Fibroblast of pulmonary artery (primary cell): ENCODE results near the gene FITM2.
"Not testable (repeated sequence)": the region's sequence is repeated elsewhere in the genome, so short reads cannot be mapped to it uniquely, and the experiment has no call there.

Experiments
- DNase-seq: peaks from one replicate; pipeline ENCODE4 v3.0.0-alpha.2; 2010; ENCODE audit warnings: low read depth
- H3K4me3 ChIP-seq: replicated peaks from 2 replicates; pipeline ENCODE4 v1.5.1; 2011; ENCODE audit warnings: low read depth, mild to moderate bottlenecking, control low read depth, low read length, moderate library complexity
- TF ChIP-seq, protein P1 (sequence below): IDR thresholded peaks from 2 replicates; pipeline ENCODE4 v1.5.1; 2011; ENCODE audit warnings: mild to moderate bottlenecking, control low read depth, low read length, inconsistent platforms; ENCODE audit errors: missing control alignments

FITM2 gene

DNA sequence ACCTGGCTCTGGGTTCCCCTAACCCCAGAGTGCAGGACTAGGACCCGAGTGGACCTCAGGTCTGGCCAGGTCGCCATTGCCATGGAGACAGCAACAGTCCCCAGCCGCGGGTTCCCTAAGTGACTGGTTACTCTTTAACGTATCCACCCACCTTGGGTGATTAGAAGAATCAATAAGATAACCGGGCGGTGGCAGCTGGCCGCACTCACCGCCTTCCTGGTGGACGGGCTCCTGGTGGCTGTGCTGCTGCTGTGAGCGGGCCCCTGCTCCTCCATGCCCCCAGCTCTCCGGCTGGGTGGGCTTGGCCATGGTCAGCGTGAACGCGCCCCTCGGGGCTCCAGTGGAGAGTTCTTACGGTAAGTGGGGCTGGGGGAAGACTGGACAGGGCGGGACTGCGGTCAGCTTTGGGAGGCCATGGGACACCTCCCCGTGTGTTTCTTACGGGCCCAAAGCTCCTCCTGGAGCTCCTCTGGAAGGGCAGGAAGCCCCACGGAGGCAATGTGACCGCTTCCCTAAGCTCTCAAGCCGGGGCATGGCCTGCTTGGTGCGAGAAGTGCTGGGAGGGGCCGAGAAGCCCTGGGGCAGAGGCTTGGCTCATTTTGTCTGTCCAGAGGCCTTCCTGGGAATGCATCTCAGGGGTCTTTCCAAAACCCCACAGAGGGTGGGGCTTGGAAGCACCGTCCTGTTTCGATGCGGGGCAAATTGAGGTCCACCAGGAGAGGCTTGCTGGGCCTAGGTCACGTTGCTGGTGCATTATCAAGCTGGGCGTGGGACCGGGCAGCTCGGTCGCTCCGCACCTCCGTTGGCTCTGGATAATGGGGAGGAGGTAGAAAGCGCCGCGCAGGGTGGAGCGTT lies 44.7 kb upstream of the FITM2 start, which contains the start of gene HNF4A:
TSS of gene HNF4A (plus strand) at position 202 of the 855 bp plus-strand sequence. CDS start at position 308, 106 bp downstream.
- TF ChIP-seq, protein P1, sequence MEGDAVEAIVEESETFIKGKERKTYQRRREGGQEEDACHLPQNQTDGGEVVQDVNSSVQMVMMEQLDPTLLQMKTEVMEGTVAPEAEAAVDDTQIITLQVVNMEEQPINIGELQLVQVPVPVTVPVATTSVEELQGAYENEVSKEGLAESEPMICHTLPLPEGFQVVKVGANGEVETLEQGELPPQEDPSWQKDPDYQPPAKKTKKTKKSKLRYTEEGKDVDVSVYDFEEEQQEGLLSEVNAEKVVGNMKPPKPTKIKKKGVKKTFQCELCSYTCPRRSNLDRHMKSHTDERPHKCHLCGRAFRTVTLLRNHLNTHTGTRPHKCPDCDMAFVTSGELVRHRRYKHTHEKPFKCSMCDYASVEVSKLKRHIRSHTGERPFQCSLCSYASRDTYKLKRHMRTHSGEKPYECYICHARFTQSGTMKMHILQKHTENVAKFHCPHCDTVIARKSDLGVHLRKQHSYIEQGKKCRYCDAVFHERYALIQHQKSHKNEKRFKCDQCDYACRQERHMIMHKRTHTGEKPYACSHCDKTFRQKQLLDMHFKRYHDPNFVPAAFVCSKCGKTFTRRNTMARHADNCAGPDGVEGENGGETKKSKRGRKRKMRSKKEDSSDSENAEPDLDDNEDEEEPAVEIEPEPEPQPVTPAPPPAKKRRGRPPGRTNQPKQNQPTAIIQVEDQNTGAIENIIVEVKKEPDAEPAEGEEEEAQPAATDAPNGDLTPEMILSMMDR, result no peak
- no peak for DNase-seq
- H3K4me3 ChIP-seq, result no peak within 1 kb of the TSS

DNA sequence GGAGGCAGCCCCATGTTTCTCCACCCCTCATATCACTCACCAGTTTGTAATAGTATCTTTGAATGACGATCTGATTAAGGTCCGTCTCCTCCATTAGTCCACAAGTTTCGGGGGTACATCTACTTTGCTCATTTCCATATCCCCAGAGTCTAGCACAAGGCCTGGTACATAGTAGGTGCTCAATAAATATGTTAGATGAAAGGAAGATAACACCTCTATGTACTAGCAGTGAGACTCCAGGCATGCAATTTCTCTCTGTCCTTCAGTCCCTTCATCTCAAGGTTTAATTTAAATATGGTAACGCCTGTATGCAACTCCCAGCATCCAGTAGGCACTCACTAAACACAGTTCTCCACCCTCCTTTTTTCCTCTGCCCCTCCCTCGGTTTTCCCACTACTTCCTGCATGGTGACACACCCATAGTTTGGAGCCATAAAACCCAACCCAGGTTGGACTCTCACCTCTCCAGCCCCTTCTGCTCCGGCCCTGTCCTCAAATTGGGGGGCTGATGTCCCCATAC lies 44.0 kb upstream of the FITM2 start:
- DNase-seq, result no peak
- TF ChIP-seq, protein P1, result no peak
- H3K4me3 ChIP-seq, result no peak overlapping the region

DNA sequence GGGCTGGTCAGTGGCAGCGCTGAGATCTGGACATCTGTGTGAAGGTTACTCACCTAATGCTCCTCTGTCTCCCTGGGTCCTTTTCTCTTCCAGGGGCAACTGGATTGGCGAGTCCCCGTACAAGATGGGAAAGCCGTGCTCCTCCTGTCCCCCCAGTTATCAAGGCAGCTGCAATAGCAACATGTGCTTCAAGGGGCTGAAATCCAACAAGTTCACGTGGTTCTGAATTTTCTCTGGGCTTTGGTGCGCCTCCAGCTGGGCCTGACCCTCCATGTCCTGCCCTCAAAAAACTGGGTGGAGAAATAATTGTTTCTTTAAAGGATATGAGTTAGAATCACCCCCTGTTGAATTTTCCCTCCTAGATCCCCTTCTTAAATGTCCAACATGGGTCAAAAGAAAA lies 39.6 kb upstream of the FITM2 start:
- TF ChIP-seq, protein P1, result no peak
- no peak for DNase-seq
- no peak overlapping the region for H3K4me3 ChIP-seq

DNA sequence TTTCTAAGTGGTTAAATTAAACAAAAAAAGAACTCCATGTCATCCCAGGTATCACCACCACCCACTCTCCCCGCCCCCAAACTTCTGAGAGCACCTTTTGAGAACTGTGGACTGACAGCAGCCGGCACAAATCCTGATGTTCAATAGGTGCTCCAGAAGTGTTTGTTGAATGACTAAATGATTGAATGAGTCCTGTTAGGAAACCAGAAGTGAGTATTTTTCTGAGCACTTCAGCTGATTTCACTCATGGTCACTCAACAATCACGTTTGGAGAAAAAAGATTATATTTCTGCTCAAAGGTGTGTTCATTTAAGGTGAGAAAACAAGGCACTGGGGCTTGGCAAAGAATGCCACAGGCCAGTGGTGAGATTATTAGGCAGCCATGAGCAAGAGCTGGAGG lies 38.3 kb upstream of the FITM2 start:
- TF ChIP-seq, protein P1, result no peak
- DNase-seq, result no peak
- no peak overlapping the region for H3K4me3 ChIP-seq

DNA sequence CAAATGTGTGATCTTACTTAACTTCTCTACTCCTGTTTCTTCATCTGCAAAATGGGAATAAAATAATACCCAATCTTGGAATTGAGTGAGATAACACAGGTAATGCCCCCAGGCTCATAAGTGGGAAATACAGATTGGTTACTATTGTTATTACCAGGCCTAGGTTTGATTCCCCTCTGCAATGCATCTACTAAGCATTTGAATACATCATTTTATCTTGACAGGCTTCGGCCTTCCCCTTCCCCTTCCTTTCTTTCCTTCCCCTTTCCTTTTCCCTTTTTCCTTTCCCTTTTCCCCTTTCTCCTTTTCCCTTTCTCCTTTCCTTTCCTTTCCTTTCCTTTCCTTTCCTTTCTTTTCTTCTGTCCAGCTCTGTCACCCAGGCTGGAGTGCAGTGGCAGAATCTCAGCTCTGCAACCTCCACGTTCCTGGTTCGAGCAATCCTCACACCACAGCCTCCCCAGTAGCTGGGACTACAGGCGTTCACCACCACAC lies 37.2 kb upstream of the FITM2 start:
- TF ChIP-seq, protein P1, result no peak
- H3K4me3 ChIP-seq, result no peak overlapping the region
- DNase-seq, result no peak

DNA sequence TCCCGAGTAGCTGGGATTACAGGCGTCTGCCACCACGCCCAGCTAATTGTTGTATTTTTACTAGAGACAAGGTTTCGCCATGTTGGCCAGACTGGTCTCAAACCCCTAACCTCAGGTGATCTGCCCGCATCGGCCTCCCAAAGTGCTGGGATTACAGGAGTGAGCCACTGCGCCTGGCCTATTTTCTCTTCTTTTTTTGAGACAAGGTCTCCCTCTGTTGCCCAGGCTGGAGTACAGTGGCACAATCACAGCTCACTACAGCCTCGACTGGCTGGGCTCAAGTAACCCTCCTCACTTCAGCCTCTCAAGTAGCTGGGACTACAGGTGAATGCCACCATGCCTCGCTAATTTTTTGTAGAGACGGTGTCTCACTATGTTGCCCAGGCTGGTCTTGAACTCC lies 34.9 kb upstream of the FITM2 start:
- not testable (repeated sequence) for DNase-seq, H3K4me3 ChIP-seq

DNA sequence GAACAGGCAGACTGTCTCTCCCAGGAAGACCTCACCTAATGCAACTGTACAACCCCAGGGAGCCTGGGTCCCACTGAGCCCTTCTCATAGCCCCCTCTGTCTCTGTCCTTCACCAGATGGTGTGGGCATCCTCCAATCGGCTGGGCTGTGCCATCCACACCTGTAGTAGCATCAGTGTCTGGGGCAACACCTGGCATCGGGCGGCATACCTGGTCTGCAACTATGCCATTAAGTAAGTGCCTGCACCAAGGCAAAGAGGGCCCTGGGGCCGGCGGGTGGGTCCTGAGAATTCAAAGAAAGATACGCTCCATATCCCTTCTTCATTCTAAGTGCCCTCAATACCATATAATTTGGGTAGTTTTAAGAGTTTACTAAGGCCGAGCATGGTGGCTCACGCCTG lies 34.1 kb upstream of the FITM2 start:
- no peak overlapping the region for H3K4me3 ChIP-seq
- TF ChIP-seq, protein P1, result no peak
- no peak for DNase-seq
